GM19438 (cell line): Measurements from ENCODE around the gene ZMIZ1.

Experiments used
- ATAC-seq: cut with Tn5 transposase; IDR thresholded peaks from one replicate; pipeline ENCODE4 v1.9.1; 2021; ENCODE audit warnings: low read depth; ENCODE audit not compliant: unreplicated experiment

The ZMIZ1 gene

DNA sequence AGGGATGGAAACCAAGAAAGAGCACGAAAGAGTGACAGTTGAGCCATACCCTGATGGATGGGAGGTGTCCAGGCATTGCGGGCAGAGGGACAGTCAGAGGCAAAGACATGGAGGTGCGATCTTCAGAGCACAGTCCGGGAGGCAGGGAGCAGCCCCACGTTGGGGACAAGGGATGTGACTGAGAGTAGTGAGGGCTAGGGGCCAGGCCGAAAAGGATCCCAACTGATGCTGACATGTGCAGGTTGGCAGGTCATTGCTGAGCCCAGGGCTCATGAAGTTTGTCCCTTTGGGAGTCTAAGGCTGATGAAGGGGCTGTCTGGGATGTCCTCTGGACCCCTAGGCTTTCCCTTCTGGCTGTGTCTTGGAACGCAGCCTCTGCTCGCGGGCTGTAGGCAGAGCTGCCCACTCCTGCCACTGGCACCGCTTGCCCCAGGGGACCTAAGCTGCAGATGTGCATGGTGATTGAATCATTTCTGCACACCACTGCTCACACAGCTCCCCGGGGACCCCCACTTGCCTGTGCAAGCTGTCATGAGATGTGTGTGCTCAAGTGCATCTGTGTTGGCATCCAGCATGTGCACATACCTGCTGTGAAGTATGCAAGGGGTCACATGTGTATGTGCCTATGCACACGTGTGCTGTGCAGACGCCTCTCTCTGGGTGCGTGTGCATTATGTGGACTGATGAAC lies 125.1 kb downstream of the ZMIZ1 start:
- ATAC-seq, result no peak

DNA sequence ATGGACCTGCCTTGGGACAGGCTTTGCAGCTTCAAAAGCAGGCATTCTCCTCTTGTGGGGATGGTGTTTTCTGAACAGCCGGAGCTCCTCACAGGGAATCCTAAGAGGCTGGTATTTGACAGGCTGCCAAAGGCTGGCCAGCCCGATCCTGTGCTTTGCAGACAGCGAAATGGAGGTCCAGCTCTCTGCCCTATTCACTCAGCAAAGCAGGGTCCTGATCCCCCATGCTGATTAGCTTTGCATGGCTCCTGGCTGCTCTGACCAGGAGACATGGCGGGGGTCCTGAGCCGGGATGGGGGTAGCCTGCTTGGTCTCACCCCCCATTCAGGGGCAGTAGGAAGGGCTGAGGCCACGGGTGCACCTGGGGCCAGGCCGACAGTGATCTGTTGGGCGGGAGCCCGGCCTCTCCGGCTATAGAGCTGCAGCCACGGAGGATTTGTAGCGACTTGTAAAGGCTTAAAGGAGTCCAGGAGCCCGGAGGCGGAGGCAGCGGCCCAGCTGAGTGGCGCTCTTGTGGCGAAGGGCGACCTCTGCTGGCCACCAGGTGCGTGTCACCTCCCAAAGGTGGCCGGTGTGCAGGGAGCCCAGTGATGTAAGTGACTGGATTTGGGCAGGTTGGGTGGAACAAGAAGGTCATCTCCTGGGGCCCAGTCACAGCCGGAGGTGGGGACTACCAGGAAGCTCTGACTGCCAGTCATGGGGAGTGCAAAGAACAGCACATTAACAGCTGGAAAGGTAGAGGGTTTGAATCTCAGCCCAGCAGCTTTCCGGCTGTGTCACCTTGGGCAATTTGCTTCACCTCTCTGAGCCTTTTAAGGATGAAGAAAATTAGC lies 126.5 kb downstream of the ZMIZ1 start:
- ATAC-seq, result peak; percentile 61

DNA sequence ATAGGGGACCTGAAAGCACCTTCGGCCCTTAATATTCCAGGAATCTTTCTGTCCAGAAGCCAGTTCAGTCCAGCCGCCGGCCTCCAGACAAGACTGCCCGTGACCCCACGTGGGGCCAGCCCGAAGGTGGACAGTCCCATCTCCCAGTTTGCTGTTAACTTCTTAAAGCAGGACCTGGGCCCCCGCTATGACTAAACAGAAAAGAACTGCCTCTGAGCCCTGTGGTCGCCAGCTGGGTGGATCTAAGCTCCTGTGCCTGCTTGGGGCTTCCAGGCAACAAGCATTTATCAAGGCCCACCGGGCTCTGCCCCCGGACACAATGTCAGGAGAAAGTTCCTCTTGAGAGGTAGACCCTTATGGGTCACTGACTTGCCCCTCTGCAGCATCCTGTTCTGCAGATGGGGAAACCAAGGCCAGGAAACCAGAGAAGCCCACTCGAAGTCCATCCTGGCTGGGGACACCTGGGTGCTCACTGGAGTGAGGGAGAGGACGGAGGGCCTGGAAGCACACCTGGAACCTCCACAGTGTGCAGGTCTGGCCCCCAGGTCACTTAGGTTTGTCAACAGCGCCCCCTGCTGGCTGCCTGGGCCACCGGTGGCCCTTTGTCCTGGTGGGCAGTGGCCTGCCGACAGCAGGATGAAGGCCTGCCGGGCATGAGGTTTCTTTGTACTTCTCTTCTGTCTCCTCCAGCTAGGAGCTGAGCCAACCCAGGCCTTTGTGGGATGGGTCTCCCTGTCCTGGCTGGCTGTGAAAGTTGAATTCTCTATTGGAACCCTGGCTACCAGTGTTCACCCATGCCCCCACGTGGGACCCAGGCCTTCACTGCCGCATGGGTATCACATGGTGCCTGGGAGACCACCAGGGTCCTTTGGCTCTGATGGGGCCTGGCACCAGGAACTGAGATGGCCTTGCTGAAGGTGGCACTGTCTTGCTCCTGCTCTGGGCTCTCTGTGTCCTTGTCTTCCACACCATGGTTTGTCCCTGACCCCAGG lies 128.0 kb downstream of the ZMIZ1 start:
- peak; percentile 59 for ATAC-seq

DNA sequence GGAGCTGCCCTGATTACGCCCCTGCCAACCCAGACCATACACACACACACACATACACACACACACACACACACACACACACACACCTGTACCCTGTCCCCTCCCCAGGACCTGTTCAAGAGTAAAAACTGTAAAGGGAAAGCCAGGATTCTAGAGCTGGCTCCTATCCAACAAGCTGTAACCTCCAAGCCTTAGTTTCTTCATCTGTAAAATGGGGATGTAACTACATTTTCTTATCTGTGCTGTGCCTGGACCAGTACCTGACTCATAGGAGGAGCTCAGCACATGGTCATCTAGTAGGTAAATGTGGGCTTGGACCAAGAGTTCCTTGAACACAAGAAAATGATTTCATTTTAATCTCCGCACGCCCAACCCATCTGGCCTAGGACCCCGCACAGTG lies 128.8 kb downstream of the ZMIZ1 start:
- no peak for ATAC-seq

DNA sequence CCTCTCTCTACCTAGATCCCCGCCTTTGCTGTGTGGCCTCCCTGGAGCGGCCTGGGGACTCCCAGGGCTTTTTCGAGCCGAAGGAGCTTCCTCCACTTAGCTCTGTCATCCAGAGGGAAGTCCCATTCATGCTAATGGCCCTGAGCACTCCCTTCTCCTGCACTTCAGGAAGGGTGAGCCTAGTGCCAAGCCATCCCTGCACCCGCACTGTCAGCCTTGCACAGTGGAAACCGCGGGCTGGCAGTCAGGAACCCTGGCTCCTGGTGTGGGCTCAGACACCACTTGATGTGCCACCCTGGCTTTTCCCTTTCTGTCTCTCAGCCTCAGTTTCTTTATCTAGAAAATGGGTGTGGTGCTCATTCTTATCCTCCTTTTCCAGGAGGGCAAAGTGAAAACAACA lies 131.6 kb downstream of the ZMIZ1 start:
- no peak for ATAC-seq

DNA sequence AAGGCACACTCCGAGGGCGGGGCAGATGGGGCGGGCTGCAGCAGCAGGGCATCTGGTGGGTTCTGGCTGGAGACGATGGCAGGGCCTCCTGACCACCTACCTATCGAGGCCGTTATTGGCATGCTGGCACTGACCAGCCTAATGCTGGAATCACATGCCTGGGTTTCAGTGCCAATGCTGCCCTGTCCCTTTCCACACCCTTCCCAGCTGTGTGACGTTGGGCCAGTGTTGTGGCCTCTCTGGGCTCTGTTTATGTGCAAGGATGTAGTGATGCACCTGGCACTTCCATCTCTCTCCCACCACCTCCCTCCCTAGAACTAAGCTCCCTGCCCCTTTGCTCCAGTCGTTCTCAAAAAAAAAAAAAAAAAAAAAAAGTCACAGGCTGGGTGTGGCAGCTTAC lies 132.9 kb downstream of the ZMIZ1 start:
- ATAC-seq, result no peak

DNA sequence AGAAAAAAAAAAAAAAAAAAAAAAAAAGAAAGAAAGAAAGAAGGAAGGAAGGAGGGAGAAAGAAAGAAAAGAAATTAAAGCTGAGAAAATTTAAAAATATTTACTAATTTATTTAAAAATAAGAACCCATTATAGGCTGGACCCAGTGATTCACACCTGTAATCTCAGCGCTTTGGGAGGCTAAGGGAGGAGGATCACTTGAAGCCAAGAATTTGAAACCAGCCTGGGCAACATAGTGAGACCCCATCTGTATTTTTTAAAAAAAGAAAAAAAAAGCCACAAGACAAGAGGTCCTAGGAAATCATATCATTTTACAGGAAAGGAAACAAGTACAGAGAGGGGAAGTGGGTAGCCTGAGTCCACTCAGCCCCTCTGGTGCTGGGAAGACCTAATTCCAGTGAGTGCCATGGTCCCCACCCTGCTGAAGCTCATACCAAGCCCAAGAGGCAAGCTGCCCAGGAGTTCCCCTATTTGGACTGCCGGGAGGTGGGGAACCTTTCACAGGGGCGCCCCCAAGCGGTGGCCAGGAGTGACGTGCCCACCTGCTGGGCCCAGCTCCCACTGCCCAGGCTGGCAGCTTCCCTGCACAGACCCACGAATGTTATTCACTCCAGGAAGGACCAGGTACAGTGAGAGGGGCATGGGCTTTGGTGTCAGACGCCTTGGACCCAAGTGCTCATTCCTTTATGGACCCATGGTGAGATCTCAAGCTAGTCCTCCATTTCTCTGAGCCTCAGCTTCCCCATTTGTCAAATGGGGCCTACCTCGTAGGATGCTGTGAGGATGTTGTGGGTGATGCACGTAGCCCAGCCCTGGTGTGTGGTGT lies 133.6 kb downstream of the ZMIZ1 start:
- ATAC-seq, result no peak

DNA sequence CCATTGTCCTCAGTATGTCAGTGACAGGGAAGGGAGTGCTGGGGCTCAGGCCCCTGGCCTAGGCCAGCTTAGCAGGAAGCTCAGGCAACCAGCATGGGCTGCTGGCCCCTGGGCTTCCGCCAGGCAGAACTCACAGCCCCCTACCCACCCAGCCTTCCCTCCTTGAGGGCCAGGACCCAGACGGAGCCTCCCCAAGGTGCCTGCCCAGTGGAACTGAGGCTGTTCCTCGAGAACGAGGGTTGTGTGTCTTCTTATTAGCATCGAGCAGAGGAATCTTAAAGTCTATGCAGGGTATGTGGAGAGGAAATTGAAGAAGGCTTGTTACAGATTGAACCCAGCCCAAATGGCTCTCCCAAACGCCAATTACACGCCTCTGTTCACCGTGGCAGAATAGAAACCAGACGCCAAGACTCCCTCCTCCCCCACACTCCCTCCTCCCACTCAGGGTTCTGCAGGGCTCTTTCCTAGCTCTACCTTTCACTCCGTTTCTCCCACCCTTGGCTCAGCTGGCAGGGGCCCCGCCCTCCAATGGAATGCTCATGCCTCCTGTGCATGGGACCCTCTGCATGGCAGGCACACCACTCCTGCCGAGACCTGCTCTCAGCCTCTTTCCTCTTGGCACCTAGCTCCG lies 134.4 kb downstream of the ZMIZ1 start:
- ATAC-seq, result no peak

DNA sequence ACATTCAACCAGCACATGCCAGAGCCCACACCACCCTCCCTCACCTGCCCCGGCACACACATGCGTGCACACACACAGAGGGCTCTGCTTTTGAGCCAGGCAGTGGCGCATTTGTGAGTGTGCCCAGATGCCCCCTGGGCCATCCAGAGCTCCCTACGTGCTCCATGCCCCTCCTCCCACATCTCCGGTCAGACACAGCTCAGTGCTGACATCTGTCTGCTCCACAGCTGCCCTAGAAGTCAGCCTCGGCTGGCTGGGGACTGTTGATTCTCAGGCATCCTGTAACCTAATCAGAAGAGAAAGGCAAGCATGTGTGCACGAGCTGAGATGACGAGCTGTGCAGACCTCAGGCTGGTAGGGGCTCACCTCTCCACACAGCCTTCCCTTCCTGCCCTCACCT lies 135.1 kb downstream of the ZMIZ1 start:
- no peak for ATAC-seq

DNA sequence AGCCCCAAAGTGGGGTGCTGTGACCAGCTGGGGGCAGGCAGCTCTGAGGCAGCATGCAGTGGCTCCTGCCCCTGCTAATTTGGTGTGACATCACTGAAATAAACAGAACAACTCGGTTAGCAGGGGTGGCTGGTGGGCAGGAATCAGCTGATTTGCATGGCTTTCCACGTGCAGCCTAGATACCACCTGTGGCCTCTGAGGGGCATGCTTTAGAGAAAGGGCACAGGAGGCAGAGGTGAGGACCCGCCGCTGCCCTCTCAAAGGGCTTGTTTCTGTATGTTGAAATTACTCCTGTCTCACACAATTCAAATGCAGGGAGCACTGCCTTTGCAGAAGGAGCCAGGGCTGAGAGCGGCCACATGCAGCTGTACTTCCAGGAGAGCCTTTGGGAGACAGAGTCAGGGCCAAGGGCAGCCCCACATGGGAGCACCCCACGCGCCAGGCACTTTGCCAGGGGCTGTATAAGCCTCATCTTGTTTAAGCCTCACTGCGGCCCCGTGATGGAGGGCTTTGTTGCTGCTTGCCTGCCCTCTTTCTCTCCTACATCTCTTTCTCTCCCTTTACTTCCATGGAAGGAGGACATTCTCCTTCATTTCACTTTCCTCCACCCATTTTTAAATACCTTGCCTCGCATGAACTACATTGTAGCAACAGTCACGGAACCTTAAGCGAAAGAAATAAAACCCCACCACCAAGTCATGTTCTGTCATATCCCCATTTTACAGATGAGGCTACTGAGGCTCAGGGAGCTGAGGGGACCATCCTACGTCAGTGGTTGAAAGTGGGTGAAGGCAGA lies 137.7 kb downstream of the ZMIZ1 start:
- ATAC-seq, result no peak

DNA sequence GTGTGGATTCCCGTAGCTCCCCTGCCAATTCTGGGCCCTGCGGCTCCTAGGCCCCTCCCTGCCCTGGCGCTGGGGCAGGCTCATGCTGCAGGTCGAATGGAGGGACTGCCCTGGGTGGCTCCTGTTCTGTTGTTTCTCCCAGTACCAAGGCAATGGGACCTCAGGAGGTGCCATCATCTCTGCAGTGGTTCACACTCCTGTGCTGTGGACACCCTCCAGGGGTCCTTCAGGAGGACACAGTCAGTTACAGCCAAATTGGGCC lies 138.3 kb downstream of the ZMIZ1 start:
- no peak for ATAC-seq

DNA sequence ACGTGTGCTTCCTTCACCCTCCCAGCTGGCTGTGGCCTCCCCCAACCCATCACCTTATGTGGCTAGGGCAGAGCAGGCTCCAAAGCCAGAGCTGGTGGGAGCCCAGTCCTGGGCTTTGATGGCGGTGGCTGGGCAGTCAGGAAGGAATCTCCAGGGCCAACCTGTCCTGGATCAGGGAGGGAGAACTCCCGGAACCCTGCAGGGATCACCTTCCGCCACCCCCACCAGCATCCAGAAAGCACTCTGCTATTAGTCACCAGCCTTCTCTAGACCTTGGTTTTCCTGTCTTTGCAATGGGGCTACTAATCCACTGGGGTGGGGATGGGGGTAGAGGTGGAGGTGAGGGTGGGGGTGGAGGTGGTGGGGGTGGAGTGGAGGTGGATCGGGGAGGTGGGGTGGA lies 139.0 kb downstream of the ZMIZ1 start:
- no peak for ATAC-seq

DNA sequence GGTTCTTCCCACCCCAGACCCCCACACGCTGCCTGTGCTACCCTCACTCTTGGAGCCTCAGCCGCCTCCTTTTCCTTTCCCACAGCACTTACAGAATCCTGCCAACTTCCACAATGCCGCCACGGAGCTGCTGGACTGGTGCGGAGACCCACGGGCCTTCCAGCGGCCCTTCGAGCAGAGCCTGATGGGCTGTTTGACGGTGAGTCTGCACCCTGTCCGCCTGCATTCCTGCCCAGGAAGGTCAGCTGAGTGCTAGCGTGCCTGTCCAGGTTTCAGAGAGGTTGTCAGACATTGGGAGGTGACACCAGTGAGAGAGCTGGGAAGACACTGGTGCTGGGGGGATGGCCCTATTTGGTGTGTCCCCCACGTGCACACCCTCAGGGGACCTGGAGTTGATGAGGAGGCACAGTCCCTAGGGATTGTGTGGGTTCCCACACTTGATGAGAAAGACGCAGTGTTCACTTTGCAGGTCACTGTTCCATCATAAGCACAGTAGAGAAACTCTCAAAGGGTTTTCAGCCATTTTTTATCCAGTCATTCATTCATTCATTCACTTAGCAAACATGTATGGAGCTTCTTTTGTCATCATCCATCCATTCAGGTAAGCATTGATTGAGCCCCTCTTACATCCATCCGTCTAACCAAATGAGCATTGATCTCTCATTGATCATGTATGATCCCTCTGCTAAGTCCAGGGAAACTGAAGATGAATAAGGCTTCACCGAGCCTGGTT lies 139.7 kb downstream of the ZMIZ1 start:
- no peak for ATAC-seq

DNA sequence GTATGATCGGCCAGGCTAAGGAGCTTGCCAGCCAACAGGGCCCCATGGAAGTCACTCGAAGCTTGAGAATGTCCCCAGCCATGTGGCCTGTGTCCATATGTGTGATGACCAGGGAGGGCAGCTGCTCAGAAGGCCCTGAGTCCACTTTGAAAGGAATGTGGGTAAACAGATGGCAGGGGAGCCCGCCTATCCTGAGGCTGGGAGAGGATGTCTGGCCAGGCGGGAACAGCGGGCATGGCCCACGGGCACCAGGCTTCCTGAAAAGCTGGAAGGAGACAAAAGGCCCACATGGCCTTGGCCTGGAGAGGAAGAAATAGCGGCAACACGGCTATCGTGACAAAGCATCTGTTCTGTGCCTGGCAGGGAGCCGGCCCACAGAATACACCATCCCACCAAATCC lies 140.6 kb downstream of the ZMIZ1 start:
- ATAC-seq, result no peak

DNA sequence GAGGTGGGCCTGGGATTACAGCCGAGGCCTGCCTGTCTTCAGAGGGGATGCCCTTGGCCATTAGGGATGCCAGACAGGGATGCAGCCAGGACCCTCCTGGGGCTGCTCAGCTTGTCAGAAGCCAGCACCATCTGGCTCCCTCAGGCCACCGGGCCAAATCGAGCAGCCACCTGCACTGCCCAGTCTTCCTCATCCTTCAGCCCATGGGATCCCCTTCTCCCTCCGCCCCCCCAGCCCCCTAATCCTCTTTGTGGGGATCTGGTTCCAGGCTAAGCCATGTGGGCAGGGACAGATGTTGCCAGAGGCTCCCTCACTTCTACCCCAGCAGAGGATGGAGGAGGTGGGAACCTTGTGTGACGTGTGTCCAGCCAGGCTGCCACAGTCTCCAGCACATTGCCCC lies 141.1 kb downstream of the ZMIZ1 start:
- no peak for ATAC-seq

DNA sequence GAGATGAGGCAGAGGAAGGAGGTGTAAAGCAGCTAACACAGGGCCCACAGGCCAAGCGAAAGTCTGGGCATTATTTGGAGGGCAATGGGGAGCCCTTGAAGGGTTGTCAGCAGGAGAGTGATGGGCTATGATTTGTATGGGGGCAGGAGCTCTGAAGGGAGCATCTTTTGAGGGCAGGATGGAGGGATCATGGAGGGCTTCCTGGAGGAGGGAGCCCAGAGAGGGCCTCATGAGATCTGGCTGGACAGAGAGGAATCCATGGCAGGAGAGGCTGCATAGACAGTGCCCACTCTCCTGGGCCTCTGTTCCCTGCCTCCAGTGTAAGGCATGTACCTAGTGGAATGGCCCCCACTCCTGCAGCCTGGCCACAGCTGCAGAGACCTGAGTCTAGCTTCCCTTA lies 141.9 kb downstream of the ZMIZ1 start:
- no peak for ATAC-seq

DNA sequence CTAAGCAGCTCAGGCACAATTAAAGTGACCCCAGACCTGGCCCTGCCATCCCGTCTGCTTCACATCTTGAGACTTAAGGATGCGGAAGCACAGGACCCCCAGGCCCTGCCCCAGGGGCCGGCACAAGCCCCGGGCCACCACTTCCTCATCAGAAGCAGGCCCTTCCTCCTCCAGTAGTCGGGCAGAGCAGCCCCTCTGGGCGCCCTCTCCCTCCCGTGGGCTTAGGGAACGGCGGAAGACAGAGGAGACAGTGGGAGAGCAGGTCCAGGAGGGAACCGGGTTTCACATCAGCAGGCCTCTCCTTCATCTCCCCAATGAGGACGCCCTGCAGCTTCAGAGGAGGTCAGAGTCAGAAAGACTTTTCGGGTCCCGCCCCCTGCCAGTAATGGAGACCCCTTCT lies 142.8 kb downstream of the ZMIZ1 start:
- ATAC-seq, result no peak

DNA sequence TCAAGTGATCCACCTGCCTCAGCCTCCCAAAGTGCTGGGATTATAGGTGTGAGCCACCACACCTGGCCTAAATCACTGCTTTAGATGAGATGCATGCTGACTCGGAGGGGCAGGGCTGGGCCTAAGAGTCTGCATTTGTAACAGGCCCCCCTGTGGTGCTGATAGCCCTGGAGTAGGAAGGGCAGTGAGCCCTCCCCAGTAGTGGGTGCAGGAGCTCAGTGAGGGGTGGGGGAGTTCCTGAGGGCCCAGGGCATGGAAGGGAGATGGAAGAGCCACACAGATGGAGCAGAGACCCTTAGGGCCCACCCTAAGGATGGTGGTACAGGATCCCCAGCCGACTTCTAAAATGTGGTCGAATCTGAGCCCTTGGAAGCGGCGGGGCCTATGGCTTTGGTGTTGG lies 146.8 kb downstream of the ZMIZ1 start:
- no peak for ATAC-seq
